ENCODE results near the gene CES4A.

- TF ChIP-seq POLR2A (IDR thresholded peaks at IDR 0.05; ENCODE audit: low read length) (peak; percentile 74), GATA1 (IDR thresholded peaks at IDR 0.05; ENCODE audit: low read depth, low read length) (no peak)
Observed at GRCh38 chr16:67028696-67029253, 40.4 kb downstream of the CES4A start, which contains the start of gene CBFB.

Measured in erythroblast (primary cell).